DOHH2 (cell line): ENCODE data around the gene MSRB3.

Experiments used
- CTCF ChIP-seq: fragments of 200-600 bp; sonication (generic); IDR thresholded peaks from one replicate; pipeline ENCODE4 v1.5.1; 2014; ENCODE audit warnings: antibody characterized with exemption, mild to moderate bottlenecking, low read depth, low read length; ENCODE audit not compliant: poor library complexity, severe bottlenecking
- EZH2phosphoT487 ChIP-seq: fragments of 200-600 bp; sonication (generic); IDR thresholded peaks from 2 replicates; pipeline ENCODE4 v1.6.1; 2017; ENCODE audit warnings: borderline replicate concordance, mild to moderate bottlenecking, antibody characterized with exemption, low read length, moderate library complexity, mixed read lengths

GRCh38 chr12:65419284-65420072 lies 141.0 kb downstream of the MSRB3 start:
- no peak for TF ChIP-seq CTCF
- TF ChIP-seq EZH2phosphoT487, result no peak
